MCF 10A (cell line): ENCODE results near the gene CA11. TPM values are rescaled to one million over a fixed set of nuclear protein-coding genes. Genes with fewer than 3 reads are reported as not detected.

ENCODE experiments used
- BruUV-seq: library from RNA; stranded (reverse); fragments of 400-500 nt; replicated peaks from 2 replicates; lab custom pipeline; 2021; lab: Mats Ljungman, UMichigan
- CTCF ChIA-PET: fragments of 300-600 bp; sonication (Branson Sonifier 250); formaldehyde crosslinking; extraction: SDS; loops from one replicate; lab custom pipeline; 2021; ENCODE audit warnings: antibody characterized with exemption, inconsistent platforms; lab: Yijun Ruan, JAX
- POLR2A ChIA-PET: fragments of 300-600, 350-650 bp; sonication (Branson Sonifier 250); formaldehyde crosslinking; extraction: SDS; loops from one replicate; lab custom pipeline; 2020; ENCODE audit warnings: antibody characterized with exemption, inconsistent platforms; lab: Yijun Ruan, JAX
- DNase-seq: peaks from one replicate; pipeline ENCODE4 v3.0.0-alpha.2; 2018; ENCODE audit not compliant: unreplicated experiment
- H3K27ac Mint-ChIP-seq: one replicate; pipeline ENCODE4 v1.8.0; 2022; ENCODE audit warnings: mild to moderate bottlenecking, low read depth, mixed read lengths; ENCODE audit not compliant: unreplicated experiment
- H3K27me3 Mint-ChIP-seq: one replicate; pipeline ENCODE4 v1.8.0; 2022; ENCODE audit warnings: mixed read lengths; ENCODE audit not compliant: insufficient read depth, unreplicated experiment
- H3K36me3 Mint-ChIP-seq: one replicate; pipeline ENCODE4 v1.8.0; 2022; ENCODE audit warnings: mild to moderate bottlenecking, moderate library complexity, mixed read lengths; ENCODE audit not compliant: insufficient read depth, unreplicated experiment
- H3K4me1 Mint-ChIP-seq: one replicate; pipeline ENCODE4 v1.8.0; 2022; ENCODE audit warnings: mixed read lengths; ENCODE audit not compliant: insufficient read depth, unreplicated experiment
- H3K4me3 Mint-ChIP-seq: one replicate; pipeline ENCODE4 v1.8.0; 2022; ENCODE audit warnings: mild to moderate bottlenecking, moderate library complexity, mixed read lengths; ENCODE audit not compliant: unreplicated experiment
- H3K9me3 Mint-ChIP-seq: one replicate; pipeline ENCODE4 v1.8.0; 2022; ENCODE audit warnings: mixed read lengths; ENCODE audit not compliant: unreplicated experiment
- CTCF ChIP-seq: fragments of 200-600 bp; IDR thresholded peaks from one replicate; pipeline ENCODE4 v1.8.0; 2022; ENCODE audit warnings: antibody characterized with exemption, mild to moderate bottlenecking; ENCODE audit not compliant: unreplicated experiment
- intact Hi-C: fragments of 100-400 bp; cut with micrococcal nuclease; formaldehyde crosslinking; loops from 2 replicates; pipeline ENCODE4 v1.14.1; 2022
- total RNA-seq: library from RNA; stranded (reverse); gene quantifications from 2 replicates; pipeline ENCODE4 v1.2.3, GENCODE V29; 2022

The CA11 gene
- total RNA-seq, 1 experiment from 2014 or later = 2.9 TPM

GRCh38 chr19:48686088-48686487, 40.1 kb upstream of the CA11 start:
- H3K4me3 Mint-ChIP-seq = no peak overlapping the region
- no TSS peak for BruUV-seq
- intact Hi-C loops = no loop called here
- ChIA-PET CTCF (interaction anchor here (0.8 kb wide), 1 partner anchor 11 kb away, joined by 3 read pairs; no protein-coding TSS in a partner anchor), POLR2A (no interaction called here)
- H3K27ac Mint-ChIP-seq = no peak overlapping the region
- H3K27me3 Mint-ChIP-seq = no peaks in the 10 kb centered on the region
- no peaks in the 10 kb centered on the region for H3K9me3 Mint-ChIP-seq
- H3K36me3 Mint-ChIP-seq = no peaks in the 10 kb centered on the region
- no peak for DNase-seq
- H3K4me1 Mint-ChIP-seq = peaks cover 6% of the 10 kb centered on the region
- no peak for TF ChIP-seq CTCF

GRCh38 chr19:48685583-48685982, 39.6 kb upstream of the CA11 start:
- intact Hi-C loops = no loop called here

GRCh38 chr19:48683349-48683748, 37.4 kb upstream of the CA11 start:
- TF ChIP-seq CTCF = no peak
- no peaks in the 10 kb centered on the region for H3K9me3 Mint-ChIP-seq
- H3K27me3 Mint-ChIP-seq = no peaks in the 10 kb centered on the region
- DNase-seq = no peak
- H3K27ac Mint-ChIP-seq = no peak overlapping the region
- no peaks in the 10 kb centered on the region for H3K36me3 Mint-ChIP-seq
- H3K4me3 Mint-ChIP-seq = no peak overlapping the region
- intact Hi-C loops = no loop called here
- BruUV-seq = no TSS peak
- ChIA-PET POLR2A (interaction anchor here (1.0 kb wide), 1 partner anchor 12 kb away, joined by 3 read pairs; the partner anchor contains the start of gene FUT2), CTCF (interaction anchor here (0.5 to 0.6 kb wide), 2 partner anchors 31 to 170 kb away, joined by 3 to 4 read pairs; no protein-coding TSS in a partner anchor)
- peaks cover 6% of the 10 kb centered on the region for H3K4me1 Mint-ChIP-seq

More at GRCh38 chr19:48685583-48685982, 39.6 kb upstream of the CA11 start:
- DNase-seq = peak; percentile 45
- no peaks in the 10 kb centered on the region for H3K27me3 Mint-ChIP-seq
- BruUV-seq = no TSS peak
- ChIA-PET POLR2A (no interaction called here), CTCF (interaction anchor here (0.6 kb wide), 1 partner anchor 317 kb away, joined by 3 read pairs; no protein-coding TSS in a partner anchor)
- peaks cover 6% of the 10 kb centered on the region for H3K4me1 Mint-ChIP-seq
- H3K36me3 Mint-ChIP-seq = no peaks in the 10 kb centered on the region
- no peak overlapping the region for H3K4me3 Mint-ChIP-seq
- no peak overlapping the region for H3K27ac Mint-ChIP-seq
- H3K9me3 Mint-ChIP-seq = no peaks in the 10 kb centered on the region
- TF ChIP-seq CTCF = no peak

GRCh38 chr19:48681127-48681470, 35.1 kb upstream of the CA11 start:
- TF ChIP-seq CTCF = no peak
- Mint-ChIP-seq H3K27ac (no peak overlapping the region), H3K9me3 (no peaks in the 10 kb centered on the region), H3K4me3 (no peak overlapping the region), H3K27me3 (no peaks in the 10 kb centered on the region), H3K4me1 (peaks cover 6% of the 10 kb centered on the region), H3K36me3 (peaks cover 6% of the 10 kb centered on the region)
- intact Hi-C loops = no loop called here
- no TSS peak for BruUV-seq
- POLR2A ChIA-PET = no interaction called here
- CTCF ChIA-PET = interaction anchor here (0.6 kb wide), 1 partner anchor 148 kb away, joined by 3 read pairs; no protein-coding TSS in a partner anchor
- no peak for DNase-seq
